OCI-LY3 (cell line): ENCODE results near the gene OXLD1.

Experiments
- H2AFZ ChIP-seq: fragments of 200-600, 300-600 bp; shearing (Covaris generic); 2 replicates; pipeline ENCODE4 v1.6.0; 2014; ENCODE audit warnings: antibody characterized with exemption, low read depth, low read length
- H3K27ac ChIP-seq: fragments of 200-600, 300-600 bp; sonication (generic); 2 replicates; pipeline ENCODE4 v1.5.1; 2014; ENCODE audit warnings: mild to moderate bottlenecking, low read length, moderate library complexity, mixed read lengths
- H3K27me3 ChIP-seq: fragments of 200-600, 300-600 bp; sonication (generic); 2 replicates; pipeline ENCODE4 v1.6.1; 2014; ENCODE audit warnings: low read depth, low read length, mixed read lengths
- H3K36me3 ChIP-seq: fragments of 200-600, 300-600 bp; sonication (generic); replicated peaks from 2 replicates; pipeline ENCODE3; 2014; ENCODE audit warnings: low read depth, low read length, mixed read lengths
- H3K4me1 ChIP-seq: fragments of 300-600, 200-600 bp; sonication (generic); 2 replicates; pipeline ENCODE4 v1.6.1; 2014; ENCODE audit warnings: low read length, mixed read lengths
- H3K4me2 ChIP-seq: fragments of 200-600, 300-600 bp; sonication (generic); 2 replicates; pipeline ENCODE4 v1.6.1; 2014; ENCODE audit warnings: low read length, mixed read lengths
- H3K4me3 ChIP-seq: fragments of 300-600, 200-600 bp; sonication (generic); 2 replicates; pipeline ENCODE4 v1.5.1; 2014; ENCODE audit warnings: antibody characterized with exemption, mild to moderate bottlenecking, low read length, moderate library complexity
- H3K79me2 ChIP-seq: fragments of 300-600, 200-600 bp; shearing (Covaris generic); 2 replicates; pipeline ENCODE4 v1.6.1; 2014; ENCODE audit warnings: mild to moderate bottlenecking, low read length, mixed read lengths
- H3K9ac ChIP-seq: fragments of 300-600, 200-600 bp; shearing (Covaris generic); 2 replicates; pipeline ENCODE4 v1.6.0; 2014; ENCODE audit warnings: mild to moderate bottlenecking, low read length, moderate library complexity
- H3K9me3 ChIP-seq: fragments of 200-600, 300-600 bp; shearing (Covaris generic); 2 replicates; pipeline ENCODE4 v1.6.1; 2014; ENCODE audit warnings: low read length, mixed read lengths; ENCODE audit not compliant: insufficient read depth
- H4K20me1 ChIP-seq: fragments of 200-600, 300-600 bp; sonication (generic); 2 replicates; pipeline ENCODE4 v1.6.1; 2016; ENCODE audit warnings: low read length, mixed read lengths; ENCODE audit not compliant: insufficient read depth
- EZH2phosphoT487 ChIP-seq: fragments of 200-600 bp; shearing (Covaris generic); IDR thresholded peaks from 2 replicates; pipeline ENCODE4 v1.6.1; 2018; ENCODE audit warnings: antibody characterized with exemption, mixed run types, low read depth
- TF ChIP-seq, protein P1 (sequence below): fragments of 200-600, 300-600 bp; sonication (generic); IDR thresholded peaks from 2 replicates; pipeline ENCODE4 v1.5.1; 2014; ENCODE audit warnings: antibody characterized with exemption, low read length, low read depth

Gene OXLD1

GRCh38 chr17:81638683-81639082, 27.7 kb downstream of the OXLD1 start:
- H3K36me3 ChIP-seq, result peaks cover 3% of the 10 kb centered on the region
- no peak overlapping the region for H3K9ac ChIP-seq
- H2AFZ ChIP-seq, result no peak overlapping the region
- no peaks in the 10 kb centered on the region for H3K9me3 ChIP-seq
- H3K27me3 ChIP-seq, result no peaks in the 10 kb centered on the region
- H3K4me3 ChIP-seq, result no peak overlapping the region
- no peak overlapping the region for H3K4me2 ChIP-seq
- H3K27ac ChIP-seq, result no peak overlapping the region
- H3K4me1 ChIP-seq, result peaks cover 7% of the 10 kb centered on the region
- H4K20me1 ChIP-seq, result peaks cover 13% of the 10 kb centered on the region
- no peak for TF ChIP-seq EZH2phosphoT487
- TF ChIP-seq, protein P1, sequence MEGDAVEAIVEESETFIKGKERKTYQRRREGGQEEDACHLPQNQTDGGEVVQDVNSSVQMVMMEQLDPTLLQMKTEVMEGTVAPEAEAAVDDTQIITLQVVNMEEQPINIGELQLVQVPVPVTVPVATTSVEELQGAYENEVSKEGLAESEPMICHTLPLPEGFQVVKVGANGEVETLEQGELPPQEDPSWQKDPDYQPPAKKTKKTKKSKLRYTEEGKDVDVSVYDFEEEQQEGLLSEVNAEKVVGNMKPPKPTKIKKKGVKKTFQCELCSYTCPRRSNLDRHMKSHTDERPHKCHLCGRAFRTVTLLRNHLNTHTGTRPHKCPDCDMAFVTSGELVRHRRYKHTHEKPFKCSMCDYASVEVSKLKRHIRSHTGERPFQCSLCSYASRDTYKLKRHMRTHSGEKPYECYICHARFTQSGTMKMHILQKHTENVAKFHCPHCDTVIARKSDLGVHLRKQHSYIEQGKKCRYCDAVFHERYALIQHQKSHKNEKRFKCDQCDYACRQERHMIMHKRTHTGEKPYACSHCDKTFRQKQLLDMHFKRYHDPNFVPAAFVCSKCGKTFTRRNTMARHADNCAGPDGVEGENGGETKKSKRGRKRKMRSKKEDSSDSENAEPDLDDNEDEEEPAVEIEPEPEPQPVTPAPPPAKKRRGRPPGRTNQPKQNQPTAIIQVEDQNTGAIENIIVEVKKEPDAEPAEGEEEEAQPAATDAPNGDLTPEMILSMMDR, result no peak
- peaks cover 32% of the 10 kb centered on the region for H3K79me2 ChIP-seq

- Histone ChIP-seq H3K4me3 (peak within 1 kb of the TSS; percentile 100), H3K9ac (peak within 1 kb of the TSS; percentile 95), H3K4me2 (peak within 1 kb of the TSS; percentile 99), H3K27me3 (no peaks in the 10 kb centered on the region), H3K27ac (peak within 1 kb of the TSS; percentile 39), H3K9me3 (no peaks in the 10 kb centered on the region), H3K79me2 (peaks cover 52% of the 10 kb centered on the region), H2AFZ (peak within 1 kb of the TSS; percentile 86), H4K20me1 (peaks cover 13% of the 10 kb centered on the region), H3K36me3 (peaks cover 12% of the 10 kb centered on the region), H3K4me1 (peaks cover 7% of the 10 kb centered on the region)
- TF ChIP-seq, protein P1, result no peak
- TF ChIP-seq EZH2phosphoT487, result no peak
Observed at GRCh38 chr17:81636505-81637288, 29.7 kb downstream of the OXLD1 start, which contains the start of the genes NPLOC4 and TSPAN10. TSS of gene NPLOC4 (minus strand) at chr17:81637112. CDS start at chr17:81636930, 182 bp downstream. TSS of gene TSPAN10 (plus strand) at chr17:81637196. CDS start at chr17:81642413, 5,217 bp downstream.

DNA sequence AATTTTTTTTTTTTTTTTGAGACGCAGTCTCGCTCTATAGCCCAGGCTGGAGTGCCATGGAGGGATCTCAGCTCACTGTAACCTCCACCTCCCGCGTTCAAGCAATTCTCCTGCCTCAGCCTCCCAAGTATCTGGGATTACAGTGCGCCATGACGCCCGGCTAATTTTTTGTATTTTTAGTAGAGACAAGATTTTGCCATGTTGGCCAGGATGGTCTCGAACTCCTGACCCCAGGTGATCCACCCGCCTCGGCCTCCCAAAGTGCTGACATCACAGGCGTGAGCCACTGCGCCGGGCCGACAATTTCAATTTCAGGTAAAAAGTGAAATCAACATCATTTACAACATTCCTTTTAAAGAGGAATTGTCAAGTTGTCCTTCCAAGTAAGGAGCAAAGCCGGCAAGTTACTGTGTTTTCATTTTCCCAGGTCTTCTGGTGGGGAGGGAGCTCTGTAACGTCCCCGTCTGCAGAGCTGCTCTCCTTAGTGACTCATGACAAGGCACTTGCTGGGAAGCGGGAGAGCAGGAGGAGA, 30.4 kb downstream of the OXLD1 start:
- Histone ChIP-seq H3K4me3 (peak overlapping the region; percentile 100), H4K20me1 (peaks cover 13% of the 10 kb centered on the region), H2AFZ (no peak overlapping the region)

DNA sequence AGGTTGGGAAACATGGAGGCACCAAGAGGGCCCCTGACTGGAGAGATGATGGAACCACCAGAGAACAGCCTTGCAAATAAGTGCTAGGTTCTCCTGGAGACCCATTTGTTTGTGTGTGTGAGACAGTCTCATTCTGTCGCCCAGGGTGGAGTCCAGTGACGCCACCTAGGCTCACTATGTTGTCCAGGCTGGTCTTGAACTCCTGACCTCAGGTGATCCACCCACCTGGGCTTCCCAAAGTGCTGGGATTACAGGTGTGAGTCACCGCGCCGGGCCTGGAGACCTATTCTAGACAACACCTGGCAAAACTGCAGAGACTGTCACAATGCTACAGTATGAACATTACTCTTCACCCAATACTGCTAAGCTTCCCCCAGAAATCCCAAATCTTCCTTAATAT, 31.0 kb downstream of the OXLD1 start:
- Histone ChIP-seq H3K9me3 (no peaks in the 10 kb centered on the region), H3K79me2 (peaks cover 61% of the 10 kb centered on the region), H2AFZ (no peak overlapping the region), H3K4me1 (peaks cover 7% of the 10 kb centered on the region), H3K4me2 (peak overlapping the region; percentile 99), H3K9ac (peak overlapping the region; percentile 95; the same call in 1 of the 2 replicates), H4K20me1 (peaks cover 13% of the 10 kb centered on the region), H3K4me3 (peak overlapping the region; percentile 100), H3K27me3 (no peaks in the 10 kb centered on the region), H3K36me3 (peaks cover 15% of the 10 kb centered on the region), H3K27ac (no peak overlapping the region)
- no peak for TF ChIP-seq EZH2phosphoT487
- TF ChIP-seq, protein P1, result no peak

More for the DNA sequence above, 30.4 kb downstream of the OXLD1 start:
- Histone ChIP-seq H3K27me3 (no peaks in the 10 kb centered on the region), H3K36me3 (peaks cover 15% of the 10 kb centered on the region), H3K9ac (peak overlapping the region; percentile 95), H3K4me2 (peak overlapping the region; percentile 99), H3K4me1 (peaks cover 7% of the 10 kb centered on the region), H3K9me3 (no peaks in the 10 kb centered on the region), H3K27ac (peak overlapping the region; percentile 39), H3K79me2 (peaks cover 56% of the 10 kb centered on the region)
- no peak for TF ChIP-seq EZH2phosphoT487
- TF ChIP-seq, protein P1, result no peak
